ENCODE data around the gene NACC1. TPM values are rescaled to one million over a fixed set of nuclear protein-coding genes. Genes with fewer than 3 reads are reported as not detected.

The NACC1 gene
- total and polyA plus RNA-seq, 2 of the 8 experiments (the other 6 are each of a cell fraction or from before 2014, with no cell fraction given), result 234 to 301 TPM

DNA sequence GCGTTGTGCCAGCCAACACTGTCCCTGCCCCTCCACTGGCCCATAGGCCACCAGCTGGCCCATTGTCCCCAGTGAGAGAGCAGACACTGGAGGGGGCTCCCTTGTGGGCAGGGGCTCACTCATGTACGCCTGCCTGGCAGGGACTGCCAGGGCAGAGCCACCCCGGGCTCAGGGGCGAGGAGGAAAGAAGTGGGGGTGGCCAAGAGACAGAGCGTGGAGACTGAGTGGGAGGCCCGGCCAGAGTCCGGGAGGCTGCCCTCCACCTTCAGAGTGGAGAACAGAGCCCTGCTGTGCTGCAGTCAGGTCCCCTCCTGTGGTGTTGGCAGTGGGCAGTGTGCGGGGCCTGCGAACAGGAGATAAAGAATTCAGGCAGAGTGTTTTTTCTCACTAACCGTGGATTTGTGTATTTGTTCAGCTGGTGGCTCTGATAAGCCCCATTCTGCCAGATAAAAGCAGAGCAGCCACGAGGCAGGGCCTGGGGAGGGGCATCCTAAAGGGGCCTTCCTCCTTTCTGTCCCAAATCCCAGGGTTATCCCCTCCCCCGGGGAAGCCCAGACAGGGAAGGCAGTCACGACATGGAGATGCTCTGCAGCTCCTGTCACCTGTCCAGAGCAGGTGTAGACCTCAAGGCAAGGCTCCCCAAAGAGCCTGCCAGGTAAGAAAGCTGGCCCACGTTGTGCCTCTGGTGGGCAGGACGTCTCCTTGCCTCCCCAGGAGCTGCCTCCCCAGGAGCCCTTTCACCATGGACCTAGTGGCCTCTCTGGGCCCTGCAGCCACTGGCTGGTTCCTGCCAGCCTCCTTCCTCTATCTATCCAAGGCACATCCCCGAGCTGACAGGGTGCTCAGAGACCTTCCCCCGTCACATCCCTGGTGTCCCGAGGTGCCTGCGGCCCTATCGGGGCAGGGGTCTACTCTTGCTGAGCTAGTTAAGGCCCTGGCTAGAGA, 48.4 kb upstream of the NACC1 start (continued):
- TF ChIP-seq, protein P1, sequence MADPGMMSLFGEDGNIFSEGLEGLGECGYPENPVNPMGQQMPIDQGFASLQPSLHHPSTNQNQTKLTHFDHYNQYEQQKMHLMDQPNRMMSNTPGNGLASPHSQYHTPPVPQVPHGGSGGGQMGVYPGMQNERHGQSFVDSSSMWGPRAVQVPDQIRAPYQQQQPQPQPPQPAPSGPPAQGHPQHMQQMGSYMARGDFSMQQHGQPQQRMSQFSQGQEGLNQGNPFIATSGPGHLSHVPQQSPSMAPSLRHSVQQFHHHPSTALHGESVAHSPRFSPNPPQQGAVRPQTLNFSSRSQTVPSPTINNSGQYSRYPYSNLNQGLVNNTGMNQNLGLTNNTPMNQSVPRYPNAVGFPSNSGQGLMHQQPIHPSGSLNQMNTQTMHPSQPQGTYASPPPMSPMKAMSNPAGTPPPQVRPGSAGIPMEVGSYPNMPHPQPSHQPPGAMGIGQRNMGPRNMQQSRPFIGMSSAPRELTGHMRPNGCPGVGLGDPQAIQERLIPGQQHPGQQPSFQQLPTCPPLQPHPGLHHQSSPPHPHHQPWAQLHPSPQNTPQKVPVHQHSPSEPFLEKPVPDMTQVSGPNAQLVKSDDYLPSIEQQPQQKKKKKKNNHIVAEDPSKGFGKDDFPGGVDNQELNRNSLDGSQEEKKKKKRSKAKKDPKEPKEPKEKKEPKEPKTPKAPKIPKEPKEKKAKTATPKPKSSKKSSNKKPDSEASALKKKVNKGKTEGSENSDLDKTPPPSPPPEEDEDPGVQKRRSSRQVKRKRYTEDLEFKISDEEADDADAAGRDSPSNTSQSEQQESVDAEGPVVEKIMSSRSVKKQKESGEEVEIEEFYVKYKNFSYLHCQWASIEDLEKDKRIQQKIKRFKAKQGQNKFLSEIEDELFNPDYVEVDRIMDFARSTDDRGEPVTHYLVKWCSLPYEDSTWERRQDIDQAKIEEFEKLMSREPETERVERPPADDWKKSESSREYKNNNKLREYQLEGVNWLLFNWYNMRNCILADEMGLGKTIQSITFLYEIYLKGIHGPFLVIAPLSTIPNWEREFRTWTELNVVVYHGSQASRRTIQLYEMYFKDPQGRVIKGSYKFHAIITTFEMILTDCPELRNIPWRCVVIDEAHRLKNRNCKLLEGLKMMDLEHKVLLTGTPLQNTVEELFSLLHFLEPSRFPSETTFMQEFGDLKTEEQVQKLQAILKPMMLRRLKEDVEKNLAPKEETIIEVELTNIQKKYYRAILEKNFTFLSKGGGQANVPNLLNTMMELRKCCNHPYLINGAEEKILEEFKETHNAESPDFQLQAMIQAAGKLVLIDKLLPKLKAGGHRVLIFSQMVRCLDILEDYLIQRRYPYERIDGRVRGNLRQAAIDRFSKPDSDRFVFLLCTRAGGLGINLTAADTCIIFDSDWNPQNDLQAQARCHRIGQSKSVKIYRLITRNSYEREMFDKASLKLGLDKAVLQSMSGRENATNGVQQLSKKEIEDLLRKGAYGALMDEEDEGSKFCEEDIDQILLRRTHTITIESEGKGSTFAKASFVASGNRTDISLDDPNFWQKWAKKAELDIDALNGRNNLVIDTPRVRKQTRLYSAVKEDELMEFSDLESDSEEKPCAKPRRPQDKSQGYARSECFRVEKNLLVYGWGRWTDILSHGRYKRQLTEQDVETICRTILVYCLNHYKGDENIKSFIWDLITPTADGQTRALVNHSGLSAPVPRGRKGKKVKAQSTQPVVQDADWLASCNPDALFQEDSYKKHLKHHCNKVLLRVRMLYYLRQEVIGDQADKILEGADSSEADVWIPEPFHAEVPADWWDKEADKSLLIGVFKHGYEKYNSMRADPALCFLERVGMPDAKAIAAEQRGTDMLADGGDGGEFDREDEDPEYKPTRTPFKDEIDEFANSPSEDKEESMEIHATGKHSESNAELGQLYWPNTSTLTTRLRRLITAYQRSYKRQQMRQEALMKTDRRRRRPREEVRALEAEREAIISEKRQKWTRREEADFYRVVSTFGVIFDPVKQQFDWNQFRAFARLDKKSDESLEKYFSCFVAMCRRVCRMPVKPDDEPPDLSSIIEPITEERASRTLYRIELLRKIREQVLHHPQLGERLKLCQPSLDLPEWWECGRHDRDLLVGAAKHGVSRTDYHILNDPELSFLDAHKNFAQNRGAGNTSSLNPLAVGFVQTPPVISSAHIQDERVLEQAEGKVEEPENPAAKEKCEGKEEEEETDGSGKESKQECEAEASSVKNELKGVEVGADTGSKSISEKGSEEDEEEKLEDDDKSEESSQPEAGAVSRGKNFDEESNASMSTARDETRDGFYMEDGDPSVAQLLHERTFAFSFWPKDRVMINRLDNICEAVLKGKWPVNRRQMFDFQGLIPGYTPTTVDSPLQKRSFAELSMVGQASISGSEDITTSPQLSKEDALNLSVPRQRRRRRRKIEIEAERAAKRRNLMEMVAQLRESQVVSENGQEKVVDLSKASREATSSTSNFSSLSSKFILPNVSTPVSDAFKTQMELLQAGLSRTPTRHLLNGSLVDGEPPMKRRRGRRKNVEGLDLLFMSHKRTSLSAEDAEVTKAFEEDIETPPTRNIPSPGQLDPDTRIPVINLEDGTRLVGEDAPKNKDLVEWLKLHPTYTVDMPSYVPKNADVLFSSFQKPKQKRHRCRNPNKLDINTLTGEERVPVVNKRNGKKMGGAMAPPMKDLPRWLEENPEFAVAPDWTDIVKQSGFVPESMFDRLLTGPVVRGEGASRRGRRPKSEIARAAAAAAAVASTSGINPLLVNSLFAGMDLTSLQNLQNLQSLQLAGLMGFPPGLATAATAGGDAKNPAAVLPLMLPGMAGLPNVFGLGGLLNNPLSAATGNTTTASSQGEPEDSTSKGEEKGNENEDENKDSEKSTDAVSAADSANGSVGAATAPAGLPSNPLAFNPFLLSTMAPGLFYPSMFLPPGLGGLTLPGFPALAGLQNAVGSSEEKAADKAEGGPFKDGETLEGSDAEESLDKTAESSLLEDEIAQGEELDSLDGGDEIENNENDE (IDR thresholded peaks at IDR 0.05; ENCODE audit: insufficient replicate concordance, low read length), result no peak
- no peak for TF ChIP-seq NRF1 (IDR thresholded peaks at IDR 0.05; ENCODE audit: low read depth, low read length)
- TF ChIP-seq, protein P2, sequence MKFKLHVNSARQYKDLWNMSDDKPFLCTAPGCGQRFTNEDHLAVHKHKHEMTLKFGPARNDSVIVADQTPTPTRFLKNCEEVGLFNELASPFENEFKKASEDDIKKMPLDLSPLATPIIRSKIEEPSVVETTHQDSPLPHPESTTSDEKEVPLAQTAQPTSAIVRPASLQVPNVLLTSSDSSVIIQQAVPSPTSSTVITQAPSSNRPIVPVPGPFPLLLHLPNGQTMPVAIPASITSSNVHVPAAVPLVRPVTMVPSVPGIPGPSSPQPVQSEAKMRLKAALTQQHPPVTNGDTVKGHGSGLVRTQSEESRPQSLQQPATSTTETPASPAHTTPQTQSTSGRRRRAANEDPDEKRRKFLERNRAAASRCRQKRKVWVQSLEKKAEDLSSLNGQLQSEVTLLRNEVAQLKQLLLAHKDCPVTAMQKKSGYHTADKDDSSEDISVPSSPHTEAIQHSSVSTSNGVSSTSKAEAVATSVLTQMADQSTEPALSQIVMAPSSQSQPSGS (IDR thresholded peaks at IDR 0.05; ENCODE audit: low read length), result no peak
- TF ChIP-seq BRCA1 (IDR thresholded peaks at IDR 0.05; ENCODE audit: low read depth, low read length), result no peak
- TF ChIP-seq JUN (IDR thresholded peaks at IDR 0.05; ENCODE audit: low read depth, low read length), result no peak
- TF ChIP-seq SIRT6 (IDR thresholded peaks at IDR 0.05; ENCODE audit: low read length), result no peak
- TF ChIP-seq CEBPB (IDR thresholded peaks at IDR 0.05; ENCODE audit: low read depth, low read length), result no peak
- TF ChIP-seq TEAD4 (IDR thresholded peaks at IDR 0.05; ENCODE audit: low read depth, low read length), result no peak
- TF ChIP-seq SIX5 (IDR thresholded peaks at IDR 0.05; ENCODE audit: low read depth, low read length), result no peak

Data from H1 (cell line).